ENCODE results near the gene PIP5K1C.
"Not testable (repeated sequence)": the region's sequence is repeated elsewhere in the genome, so short reads cannot be mapped to it uniquely, and the experiment has no call there.

Gene PIP5K1C

DNA sequence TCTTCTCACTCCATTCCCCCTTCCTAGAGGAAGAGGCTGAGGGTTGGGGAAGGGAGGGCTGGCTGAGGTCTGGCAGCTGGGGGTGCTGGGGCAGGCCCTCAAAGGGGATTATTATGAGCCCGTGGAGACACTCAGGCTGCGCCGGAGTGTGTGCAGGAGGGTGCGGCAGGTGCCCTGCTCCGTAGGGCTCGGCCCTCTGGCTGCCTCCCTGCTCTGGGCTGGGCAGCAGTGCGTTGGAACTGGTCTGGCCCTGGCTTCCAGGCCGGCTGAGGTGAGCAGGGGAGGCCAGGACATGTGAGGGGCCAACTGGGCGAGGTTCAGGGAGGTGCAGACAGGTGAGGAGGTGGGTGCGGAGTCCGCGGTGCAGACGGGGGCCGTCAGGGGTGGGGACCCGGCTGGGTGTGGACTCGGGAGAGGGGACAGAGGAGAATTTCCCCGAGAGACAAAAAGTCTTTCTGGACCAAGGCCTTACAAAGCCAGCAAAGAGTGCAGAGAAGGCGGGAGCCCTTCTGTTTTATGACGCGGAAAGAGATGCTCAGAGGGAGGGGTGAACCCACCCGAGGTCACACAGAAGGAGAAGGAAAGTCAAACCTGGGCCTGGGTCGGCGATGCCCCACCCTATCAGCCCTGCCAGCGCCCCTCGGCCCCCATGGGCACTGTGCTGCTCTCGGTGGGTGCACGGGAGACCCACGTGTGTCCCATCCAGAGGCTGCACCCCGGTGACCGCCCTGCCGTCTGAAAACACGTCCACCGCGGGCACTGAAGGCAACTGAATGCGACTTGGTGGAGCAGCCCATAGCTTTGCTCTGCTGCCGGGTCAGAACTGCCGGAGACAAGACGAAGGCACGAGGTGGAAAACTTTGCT lies 31.0 kb downstream of the PIP5K1C start:
- H3K4me3 Mint-ChIP-seq, result peak overlapping the region; percentile 56
- H3K27me3 Mint-ChIP-seq (ENCODE audit: low read depth, poor library complexity), result no peaks in the 10 kb centered on the region
- TF ChIP-seq, protein P1, sequence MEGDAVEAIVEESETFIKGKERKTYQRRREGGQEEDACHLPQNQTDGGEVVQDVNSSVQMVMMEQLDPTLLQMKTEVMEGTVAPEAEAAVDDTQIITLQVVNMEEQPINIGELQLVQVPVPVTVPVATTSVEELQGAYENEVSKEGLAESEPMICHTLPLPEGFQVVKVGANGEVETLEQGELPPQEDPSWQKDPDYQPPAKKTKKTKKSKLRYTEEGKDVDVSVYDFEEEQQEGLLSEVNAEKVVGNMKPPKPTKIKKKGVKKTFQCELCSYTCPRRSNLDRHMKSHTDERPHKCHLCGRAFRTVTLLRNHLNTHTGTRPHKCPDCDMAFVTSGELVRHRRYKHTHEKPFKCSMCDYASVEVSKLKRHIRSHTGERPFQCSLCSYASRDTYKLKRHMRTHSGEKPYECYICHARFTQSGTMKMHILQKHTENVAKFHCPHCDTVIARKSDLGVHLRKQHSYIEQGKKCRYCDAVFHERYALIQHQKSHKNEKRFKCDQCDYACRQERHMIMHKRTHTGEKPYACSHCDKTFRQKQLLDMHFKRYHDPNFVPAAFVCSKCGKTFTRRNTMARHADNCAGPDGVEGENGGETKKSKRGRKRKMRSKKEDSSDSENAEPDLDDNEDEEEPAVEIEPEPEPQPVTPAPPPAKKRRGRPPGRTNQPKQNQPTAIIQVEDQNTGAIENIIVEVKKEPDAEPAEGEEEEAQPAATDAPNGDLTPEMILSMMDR (IDR thresholded peaks at IDR 0.05), result no peak
- peaks cover 6% of the 10 kb centered on the region for H3K36me3 Mint-ChIP-seq (ENCODE audit: low read depth)
- peak overlapping the region; percentile 86 for H3K27ac Mint-ChIP-seq
- DNase-seq, result no peak
- H3K9me3 Mint-ChIP-seq, result no peaks in the 10 kb centered on the region
- peaks cover 67% of the 10 kb centered on the region for H3K4me1 Mint-ChIP-seq

DNA sequence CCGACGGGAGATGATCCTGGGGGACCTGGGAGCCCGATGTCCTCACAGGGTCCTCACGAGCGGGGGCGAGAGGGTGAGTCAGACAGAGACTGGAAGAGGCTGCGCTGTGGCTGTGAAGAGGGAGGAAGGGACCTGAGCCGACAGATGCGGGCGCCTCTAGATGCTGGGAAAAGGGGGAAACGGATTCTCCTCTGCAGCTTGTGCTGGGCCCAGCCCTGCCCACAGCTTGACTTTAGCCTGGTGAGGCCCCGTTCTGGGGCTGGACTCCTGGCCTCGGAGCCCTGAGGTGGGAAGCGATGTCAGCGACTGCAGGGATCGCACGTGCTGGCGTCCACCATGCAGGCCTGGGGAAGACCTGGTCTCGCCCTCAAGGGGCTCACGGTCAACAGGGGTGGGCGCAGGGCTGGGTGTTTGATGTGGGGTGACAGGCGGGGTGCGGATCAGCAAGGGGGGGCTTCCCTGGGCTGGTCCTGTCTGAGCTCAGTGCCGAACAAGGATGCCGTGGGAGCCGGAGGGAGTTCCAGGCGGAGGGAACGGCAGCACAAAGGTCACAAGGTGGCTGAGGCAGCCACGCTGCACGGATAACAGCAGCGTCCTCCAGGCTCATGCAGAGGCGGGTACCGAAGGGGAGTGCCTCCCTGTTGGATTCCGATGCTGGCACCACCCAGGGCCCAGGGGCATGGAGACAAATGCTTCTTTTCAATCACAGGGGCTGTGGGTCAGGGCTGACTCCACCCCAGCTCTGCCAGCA lies 31.8 kb downstream of the PIP5K1C start:
- TF ChIP-seq, protein P1 (IDR thresholded peaks at IDR 0.05), result no peak
- no peaks in the 10 kb centered on the region for H3K9me3 Mint-ChIP-seq
- DNase-seq, result peak; percentile 27
- peak overlapping the region; percentile 93 for H3K27ac Mint-ChIP-seq
- H3K36me3 Mint-ChIP-seq (ENCODE audit: low read depth), result peaks cover 10% of the 10 kb centered on the region
- peaks cover 67% of the 10 kb centered on the region for H3K4me1 Mint-ChIP-seq
- no peaks in the 10 kb centered on the region for H3K27me3 Mint-ChIP-seq (ENCODE audit: low read depth, poor library complexity)
- H3K4me3 Mint-ChIP-seq, result peak overlapping the region; percentile 25

DNA sequence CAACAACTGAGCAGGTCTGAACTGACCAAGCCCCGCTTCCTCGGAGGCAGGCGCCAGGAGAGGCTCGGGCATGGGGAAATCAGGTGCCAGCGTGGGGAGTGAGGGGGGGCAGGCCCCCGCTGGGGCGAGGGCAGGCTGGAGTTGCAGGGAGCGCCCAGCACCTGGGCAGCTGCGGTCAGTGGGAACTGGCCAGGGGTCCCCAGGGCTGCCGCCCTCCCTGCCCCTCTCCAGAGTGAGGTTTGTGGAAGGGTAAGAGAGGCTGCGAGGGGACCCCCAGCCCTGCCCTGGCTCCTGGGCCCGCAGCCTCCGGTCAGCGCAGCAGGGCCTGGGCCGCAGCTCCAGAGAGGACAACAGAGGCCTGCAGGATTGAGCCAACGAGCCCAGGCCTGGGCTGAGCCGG lies 32.5 kb downstream of the PIP5K1C start:
- Mint-ChIP-seq H3K9me3 (no peaks in the 10 kb centered on the region), H3K4me3 (no peak overlapping the region), H3K27ac (no peak overlapping the region), H3K27me3 (ENCODE audit: low read depth, poor library complexity) (no peaks in the 10 kb centered on the region), H3K36me3 (ENCODE audit: low read depth) (peaks cover 16% of the 10 kb centered on the region), H3K4me1 (peaks cover 62% of the 10 kb centered on the region)
- TF ChIP-seq, protein P1 (IDR thresholded peaks at IDR 0.05), result no peak
- DNase-seq, result no peak

DNA sequence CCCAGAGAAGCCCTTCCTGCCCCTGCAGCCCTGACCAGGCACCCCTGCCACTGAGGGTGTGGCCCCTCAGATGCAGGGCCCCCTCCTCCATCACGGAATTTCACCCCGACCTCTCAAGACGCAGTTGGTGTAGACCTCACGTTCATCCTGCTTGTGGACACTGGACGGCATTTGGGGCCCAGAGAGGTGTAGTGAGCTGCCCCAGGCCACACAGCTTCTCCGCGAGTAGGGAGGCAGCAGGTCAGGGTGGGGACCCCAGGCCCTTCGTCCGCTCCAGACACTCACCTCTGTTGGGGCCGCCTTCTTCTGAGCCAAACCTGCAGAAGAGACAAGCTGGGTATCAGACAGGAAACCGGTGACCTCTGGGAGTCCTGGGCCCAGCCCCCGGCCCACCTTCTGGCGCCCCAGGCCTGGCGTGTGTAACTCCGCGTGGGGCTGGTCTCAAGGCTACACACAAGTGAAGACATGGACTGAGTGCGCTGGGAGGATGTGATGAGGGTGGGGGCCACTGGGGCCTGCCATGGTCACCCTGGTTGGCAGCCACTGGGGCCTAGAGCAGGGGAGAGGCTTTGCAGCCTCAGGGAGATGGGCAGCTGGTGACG lies 33.1 kb downstream of the PIP5K1C start:
- no peak overlapping the region for H3K4me3 Mint-ChIP-seq
- H3K27ac Mint-ChIP-seq, result no peak overlapping the region
- DNase-seq, result no peak
- no peaks in the 10 kb centered on the region for H3K27me3 Mint-ChIP-seq (ENCODE audit: low read depth, poor library complexity)
- TF ChIP-seq, protein P1 (IDR thresholded peaks at IDR 0.05), result no peak
- H3K9me3 Mint-ChIP-seq, result no peaks in the 10 kb centered on the region
- H3K4me1 Mint-ChIP-seq, result peaks cover 57% of the 10 kb centered on the region
- peaks cover 16% of the 10 kb centered on the region for H3K36me3 Mint-ChIP-seq (ENCODE audit: low read depth)

DNA sequence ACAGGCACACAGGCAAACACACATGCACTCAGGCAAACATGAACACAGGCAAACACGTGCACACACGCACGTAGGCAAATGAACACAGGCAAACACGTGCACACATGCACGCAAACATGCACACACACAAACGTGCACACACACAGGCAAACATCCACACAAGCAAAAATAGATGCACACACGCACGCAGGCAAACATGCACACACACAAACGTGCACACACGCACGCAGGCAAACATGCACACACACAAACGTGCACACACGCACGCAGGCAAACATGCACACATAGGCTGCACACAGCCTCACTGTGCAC lies 33.8 kb downstream of the PIP5K1C start:
- peaks cover 51% of the 10 kb centered on the region for H3K4me1 Mint-ChIP-seq
- DNase-seq; H3K27me3 Mint-ChIP-seq (ENCODE audit: low read depth, poor library complexity); H3K9me3 Mint-ChIP-seq; H3K27ac Mint-ChIP-seq: not testable (repeated sequence)
- peaks cover 18% of the 10 kb centered on the region for H3K36me3 Mint-ChIP-seq (ENCODE audit: low read depth)
- H3K4me3 Mint-ChIP-seq, result peak overlapping the region; percentile 45
